K562 (cell line): ENCODE results near the gene TMEM45A. TPM values are rescaled to one million over a fixed set of nuclear protein-coding genes. Genes with fewer than 3 reads are reported as not detected.

Source experiments
- ATAC-seq: fragments of 200-7000 bp; cut with Tn5 transposase; 3 replicates; pipeline ENCODE4 v1.9.1; 2020; ENCODE audit warnings: moderate library complexity
- BruUV-seq: library from RNA; stranded (reverse); fragments of 400-500 nt; replicated peaks from 2 replicates; lab custom pipeline; 2021; lab: Mats Ljungman, UMichigan
- CTCF ChIA-PET: fragments of 300-600 bp; formaldehyde crosslinking; extraction: SDS; loops from one replicate; lab custom pipeline; 2021; ENCODE audit warnings: low intra/inter-chr PET ratio; lab: Yijun Ruan, JAX
- POLR2A ChIA-PET: fragments of 300-600, 350-650 bp; sonication (Branson Sonifier 250); formaldehyde crosslinking; extraction: SDS; loops from one replicate; lab custom pipeline; 2021; ENCODE audit warnings: antibody characterized with exemption, inconsistent platforms; lab: Yijun Ruan, JAX
- DNase-seq, 4 experiments: peaks; one replicate each; pipeline versions ENCODE4 v3.0.0 to v3.0.0-alpha.2; 2011 to 2018; ENCODE audit warnings: low spot score in 3 of 4, mixed read lengths in 3 of 4; ENCODE audit errors: extremely low read depth in 1 of 4
- FAIRE-seq: peaks from 2 replicates; lab custom pipeline; 2011; peaks lifted over from hg19 to GRCh38; lab: Jason Lieb, UNC
- H2AFZ ChIP-seq: 2 replicates; pipeline ENCODE4 v1.6.0; 2011; ENCODE audit warnings: low read depth, low read length, control low read depth, inconsistent platforms
- H3K27ac ChIP-seq: fragments of 200-600 bp; 3 replicates; pipeline ENCODE4 v1.8.0; 2011; ENCODE audit warnings: low read depth, mild to moderate bottlenecking, control low read depth, inconsistent platforms, low read length, moderate library complexity, mixed read lengths; ENCODE audit errors: extremely low read depth
- H3K27me3 ChIP-seq, 2 experiments: fragments of 300-600 bp in 1 of 2; 2 replicates in 1 of 2; 3 replicates in 1 of 2; pipeline versions ENCODE4 v1.6.0 to v1.8.0; 2011; ENCODE audit warnings: inconsistent platforms in 2 of 2, low read length in 2 of 2, mild to moderate bottlenecking in 1 of 2, mixed read lengths in 1 of 2, moderate library complexity in 1 of 2; ENCODE audit not compliant: control insufficient read depth in 2 of 2, insufficient read depth in 2 of 2
- H3K36me3 ChIP-seq: fragments of 300-600 bp; 3 replicates; pipeline ENCODE4 v1.8.0; 2011; ENCODE audit warnings: mild to moderate bottlenecking, low read length, inconsistent platforms; ENCODE audit not compliant: control insufficient read depth, insufficient read depth
- H3K4me1 ChIP-seq, 2 experiments: fragments of 200-600 bp in 1 of 2; replicated peaks in 1 of 2; 2 replicates in 1 of 2; 3 replicates in 1 of 2; pipeline versions ENCODE4 v1.5.1 to v1.8.0; 2011; ENCODE audit warnings: inconsistent platforms in 2 of 2, low read length in 2 of 2, mild to moderate bottlenecking in 1 of 2, mixed read lengths in 1 of 2, moderate library complexity in 1 of 2; ENCODE audit not compliant: control insufficient read depth in 2 of 2, insufficient read depth in 2 of 2
- H3K4me2 ChIP-seq: 2 replicates; pipeline ENCODE4 v1.6.1; 2011; ENCODE audit warnings: low read length, control low read depth, inconsistent platforms, mixed read lengths; ENCODE audit not compliant: insufficient read depth
- H3K4me3 ChIP-seq: fragments of 200-600 bp; sonication (generic), shearing (Covaris generic); 2 replicates; pipeline ENCODE4 v1.5.1; 2016; ENCODE audit warnings: control low read depth, inconsistent platforms
- H3K79me2 ChIP-seq: fragments of 200-600 bp; 3 replicates; pipeline ENCODE4 v1.8.0; 2011; ENCODE audit warnings: low read length, inconsistent platforms; ENCODE audit not compliant: control insufficient read depth, insufficient read depth
- H3K9ac ChIP-seq, 2 experiments: 2 replicates each; pipeline versions ENCODE4 v1.6.0 to v1.6.1; 2011; ENCODE audit warnings: low read depth in 2 of 2, low read length in 2 of 2, control low read depth in 1 of 2, inconsistent platforms in 1 of 2, mild to moderate bottlenecking in 1 of 2, mixed read lengths in 1 of 2; ENCODE audit not compliant: insufficient read depth in 1 of 2
- H3K9me1 ChIP-seq: one replicate; pipeline ENCODE4 v1.6.0; 2011; ENCODE audit warnings: inconsistent platforms, mild to moderate bottlenecking, low read length, moderate library complexity; ENCODE audit not compliant: control insufficient read depth, insufficient read depth
- H3K9me3 ChIP-seq: replicated peaks from 2 replicates; pipeline ENCODE4 v1.5.1; 2011; ENCODE audit warnings: low read depth, low read length, inconsistent platforms; ENCODE audit not compliant: control insufficient read depth, insufficient read depth
- H4K20me1 ChIP-seq: replicated peaks from 2 replicates; pipeline ENCODE4 v1.6.1; 2011; ENCODE audit warnings: low read length, inconsistent platforms, mixed read lengths; ENCODE audit not compliant: control insufficient read depth, insufficient read depth
- FOXM1 ChIP-seq, 2 experiments: fragments of 450-650 bp in 1 of 2; sonication (generic) in 1 of 2; formaldehyde crosslinking in 1 of 2; IDR thresholded peaks; 2 replicates each; pipeline versions ENCODE4 v1.6.1 to v1.9.0; 2017 to 2022; ENCODE audit warnings: low read depth in 2 of 2, mild to moderate bottlenecking in 2 of 2, missing genetic modification reagents in 1 of 2, moderate library complexity in 1 of 2
- HMG20B ChIP-seq: fragments of 250-450 bp; sonication (Bioruptor Pico); IDR thresholded peaks from 2 replicates; pipeline ENCODE4 v1.5.0; 2021; ENCODE audit warnings: mild to moderate bottlenecking
- JUND ChIP-seq, 2 experiments: IDR thresholded peaks; 2 replicates in 1 of 2; 3 replicates in 1 of 2; pipeline ENCODE4 v1.6.1; 2011; ENCODE audit warnings: borderline replicate concordance in 2 of 2, low read depth in 2 of 2, low read length in 2 of 2, improper control_type of control experiment in 1 of 2, missing biosample characterization in 1 of 2, missing genetic modification characterization in 1 of 2, missing genetic modification reagents in 1 of 2
- L3MBTL2 ChIP-seq: fragments of 450-650 bp; IDR thresholded peaks from 2 replicates; pipeline ENCODE4 v1.6.1; 2016; ENCODE audit warnings: mild to moderate bottlenecking, moderate library complexity
- MECOM ChIP-seq: fragments of 250-450 bp; sonication (Bioruptor Pico); IDR thresholded peaks from 2 replicates; pipeline ENCODE4 v1.8.0; 2022; ENCODE audit warnings: inconsistent platforms
- MEIS2 ChIP-seq: fragments of 450-650 bp; IDR thresholded peaks from 2 replicates; pipeline ENCODE4 v1.6.1; 2014; ENCODE audit warnings: mild to moderate bottlenecking; ENCODE audit not compliant: partially characterized antibody
- SAFB ChIP-seq: fragments of 200-400 bp; formaldehyde crosslinking; IDR thresholded peaks from 2 replicates; pipeline ENCODE4 v1.6.1; 2017; ENCODE audit warnings: low read depth, low read length, borderline replicate concordance
- SIN3B ChIP-seq: fragments of 450-650 bp; IDR thresholded peaks from 2 replicates; pipeline ENCODE4 v1.6.1; 2017; ENCODE audit warnings: low read depth, mild to moderate bottlenecking, moderate library complexity
- TCF7 ChIP-seq: sonication (generic); IDR thresholded peaks from 2 replicates; pipeline ENCODE4 v1.6.1; 2016; ENCODE audit warnings: antibody characterized with exemption, borderline replicate concordance
- ZHX1 ChIP-seq: fragments of 150-350 bp; conservative IDR thresholded peaks from 2 replicates; pipeline ENCODE4 v1.6.1; 2014; ENCODE audit warnings: low read length
- ZNF41 ChIP-seq: fragments of 250-450 bp; sonication (Bioruptor Pico); conservative IDR thresholded peaks from 2 replicates; pipeline ENCODE4 v1.4.0; 2020; ENCODE audit warnings: mild to moderate bottlenecking
- WGBS: fragments of 100-300 bp; shearing (Covaris generic); methylation state at CpG from one replicate; pipeline ENCODE4 v1.1.6; 2016; ENCODE audit warnings: low coverage, mixed read lengths; ENCODE audit not compliant: insufficient coverage; ENCODE audit errors: missing lambda C conversion rate; 5-methylcytosine and 5-hydroxymethylcytosine counted together
- in situ Hi-C: fragments of 300-500 bp; cut with MboI; formaldehyde crosslinking; loops from 4 replicates; pipeline ENCODE4 v1.15.0; 2018; ENCODE audit warnings: inconsistent platforms, mixed read lengths
- intact Hi-C: fragments of 100-400 bp; cut with micrococcal nuclease; formaldehyde crosslinking; loops from 2 replicates; pipeline ENCODE4 v1.14.2; 2022
- polyA plus RNA-seq, 8 experiments: library from polyadenylated mRNA; depleted of rRNA in 4 of 8; stranded (reverse) in 5 of 8; unstranded in 3 of 8; fragments of >200 nt; fragmentation: Nextera tagmentation in 2 of 8; fragmentation: Illumina TruSeq in 1 of 8; extraction: Ambion mirVana in 2 of 8; extraction: Trizol in 1 of 8; gene quantifications; 2 replicates each; pipeline versions ENCODE4 v1.2.1 to v1.2.3, GENCODE V29; 2011 to 2014; ENCODE audit warnings: inconsistent platforms in 1 of 8, missing spikeins in 1 of 8
- total RNA-seq, 7 experiments: library from RNA; depleted of rRNA in 6 of 7; stranded (reverse); fragments of >200 nt in 6 of 7; fragmentation: Illumina TruSeq in 2 of 7; extraction: Trizol in 2 of 7; gene quantifications; 2 replicates each; pipeline versions ENCODE4 v1.2.1 to v1.2.3, GENCODE V29; 2011 to 2021; ENCODE audit warnings: low replicate concordance in 1 of 7

The TMEM45A gene
- total and polyA plus RNA-seq, 9 of the 15 experiments (the other 6 are each of a cell fraction or from before 2014, with no cell fraction given) = 0.41 to 4.1 (median 0.95) TPM

GRCh38 chr3:100516838-100517237 lies 24.4 kb downstream of the TMEM45A start:
- 48% methylated on average over 4 of the region's 4 CpGs for WGBS
- no peak overlapping the region for H3K4me3 ChIP-seq
- no peak overlapping the region for H3K27ac ChIP-seq
- H3K9ac ChIP-seq = no peak overlapping the region
- BruUV-seq = no TSS peak
- H2AFZ ChIP-seq = no peak overlapping the region
- in situ Hi-C loops (no loop called here), intact Hi-C loops (no loop called here)
- FAIRE-seq (no peak), DNase-seq (no peak), ATAC-seq (no peak)
- no peaks in the 10 kb centered on the region for H3K36me3 ChIP-seq
- H3K4me1 ChIP-seq = peaks cover 0 to 13% of the 10 kb centered on the region in 2 experiments; a peak in 2 of 5 replicates
- CTCF ChIA-PET = no interaction called here
- no peaks in the 10 kb centered on the region for H3K9me1 ChIP-seq
- no peak for TF ChIP-seq L3MBTL2
- no peak for TF ChIP-seq SIN3B
- TF ChIP-seq MECOM = no peak
- no peak for TF ChIP-seq TCF7
- no peak for TF ChIP-seq ZHX1
- TF ChIP-seq JUND (IDR thresholded peaks at IDR 0.05; ENCODE audit: borderline replicate concordance, low read depth, low read length) = no peak
- TF ChIP-seq JUND (tag; IDR thresholded peaks at IDR 0.05; ENCODE audit: borderline replicate concordance, low read depth, low read length) = no peak
- TF ChIP-seq FOXM1 (IDR thresholded peaks at IDR 0.05; ENCODE audit: low read depth) = no peak
- no peak for TF ChIP-seq FOXM1 (CRISPR knock-in tag; IDR thresholded peaks at IDR 0.05; ENCODE audit: low read depth)
- TF ChIP-seq SAFB = no peak
- TF ChIP-seq HMG20B (CRISPR knock-in tag) = no peak
- no peak for TF ChIP-seq MEIS2
- TF ChIP-seq ZNF41 (CRISPR knock-in tag) = no peak
- no peaks in the 10 kb centered on the region for H3K79me2 ChIP-seq
- no peaks in the 10 kb centered on the region for H3K9me3 ChIP-seq
- no peak overlapping the region for H3K4me2 ChIP-seq
- H3K27me3 ChIP-seq = no peaks in the 10 kb centered on the region
- POLR2A ChIA-PET = no interaction called here
- H4K20me1 ChIP-seq = no peaks in the 10 kb centered on the region
